ENCODE measurements around the gene TTLL9.

GRCh38 chr20:31877684-31878083, 7.2 kb downstream of the TTLL9 start:
- no peak for TF ChIP-seq YY1 (IDR thresholded peaks at IDR 0.05; ENCODE audit: low read depth)
- TF ChIP-seq TCF12 (IDR thresholded peaks at IDR 0.05), result no peak
- no peak for TF ChIP-seq POLR2AphosphoS5 (IDR thresholded peaks at IDR 0.05; ENCODE audit: low read depth, low read length)
- TF ChIP-seq CTCF (IDR thresholded peaks at IDR 0.05), result no peak
- TF ChIP-seq ZBTB33 (IDR thresholded peaks at IDR 0.05; ENCODE audit: borderline replicate concordance, low read depth), result no peak

Measured in SK-N-SH (cell line).